GM18519 (cell line): ENCODE results near the gene NHEJ1.

Experiments
- ATAC-seq: cut with Tn5 transposase; IDR thresholded peaks from one replicate; pipeline ENCODE4 v1.9.1; 2021; ENCODE audit warnings: mild to moderate bottlenecking, moderate library complexity; ENCODE audit not compliant: unreplicated experiment, low FRiP score

NHEJ1 gene

GRCh38 chr2:219034823-219035222, 125.8 kb downstream of the NHEJ1 start:
- ATAC-seq: no peak

GRCh38 chr2:219032051-219032745, 128.4 kb downstream of the NHEJ1 start:
- no peak for ATAC-seq

GRCh38 chr2:219031005-219031738, 129.4 kb downstream of the NHEJ1 start:
- no peak for ATAC-seq

DNA sequence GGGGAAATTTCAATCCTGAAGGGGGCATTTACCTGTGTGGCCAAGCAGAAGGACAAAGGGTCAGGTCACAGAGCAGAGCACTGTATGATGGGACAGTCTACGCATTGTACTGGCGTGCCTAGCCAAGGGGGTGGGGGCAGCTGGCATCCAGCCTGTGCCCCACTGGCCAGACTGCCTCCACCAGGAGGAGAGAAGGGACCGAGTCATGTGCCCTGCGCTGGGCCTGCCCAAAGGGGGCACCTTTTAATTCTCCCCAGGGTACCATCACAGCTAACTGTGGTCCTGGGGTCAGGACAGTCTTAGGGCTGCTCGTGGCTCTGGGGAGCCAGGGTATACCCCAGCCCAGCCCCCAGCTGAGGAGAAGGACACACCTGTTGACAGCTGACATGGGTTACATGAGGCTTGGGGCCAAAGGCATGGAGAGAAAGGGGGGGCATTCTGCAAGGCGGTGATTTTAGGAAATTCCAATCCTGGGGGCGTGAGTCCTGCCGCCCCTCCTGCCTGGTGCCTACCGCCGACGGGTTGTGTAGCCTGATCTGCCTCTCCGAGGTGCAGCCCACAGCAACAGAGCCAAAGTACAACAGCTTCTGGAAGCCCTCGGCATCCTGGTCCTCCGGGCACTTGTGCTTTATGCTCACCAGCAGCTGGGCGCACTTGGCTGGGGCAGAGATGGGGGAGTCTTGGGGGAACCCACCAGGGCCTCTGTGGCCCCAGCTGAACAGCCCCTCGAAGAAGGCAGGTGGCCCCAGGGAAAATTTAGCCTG, 130.3 kb downstream of the NHEJ1 start:
- ATAC-seq: no peak

DNA sequence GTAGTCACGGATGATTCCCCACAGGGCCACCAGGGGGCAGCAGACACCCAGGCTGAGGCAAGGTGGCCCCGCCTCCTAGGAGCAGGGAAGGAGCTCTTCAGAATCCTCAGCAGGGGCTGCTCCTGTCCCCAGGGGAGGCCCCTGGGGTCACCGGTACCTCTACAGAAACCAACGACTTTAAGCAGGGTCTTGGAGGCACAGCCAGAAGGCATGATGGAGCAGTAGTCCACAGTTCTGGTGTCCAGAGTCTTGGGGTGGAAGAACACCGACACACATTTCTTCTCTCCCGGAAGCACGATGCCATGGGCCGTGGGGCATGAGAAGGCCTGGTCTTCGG, 130.8 kb downstream of the NHEJ1 start:
- ATAC-seq: no peak

DNA sequence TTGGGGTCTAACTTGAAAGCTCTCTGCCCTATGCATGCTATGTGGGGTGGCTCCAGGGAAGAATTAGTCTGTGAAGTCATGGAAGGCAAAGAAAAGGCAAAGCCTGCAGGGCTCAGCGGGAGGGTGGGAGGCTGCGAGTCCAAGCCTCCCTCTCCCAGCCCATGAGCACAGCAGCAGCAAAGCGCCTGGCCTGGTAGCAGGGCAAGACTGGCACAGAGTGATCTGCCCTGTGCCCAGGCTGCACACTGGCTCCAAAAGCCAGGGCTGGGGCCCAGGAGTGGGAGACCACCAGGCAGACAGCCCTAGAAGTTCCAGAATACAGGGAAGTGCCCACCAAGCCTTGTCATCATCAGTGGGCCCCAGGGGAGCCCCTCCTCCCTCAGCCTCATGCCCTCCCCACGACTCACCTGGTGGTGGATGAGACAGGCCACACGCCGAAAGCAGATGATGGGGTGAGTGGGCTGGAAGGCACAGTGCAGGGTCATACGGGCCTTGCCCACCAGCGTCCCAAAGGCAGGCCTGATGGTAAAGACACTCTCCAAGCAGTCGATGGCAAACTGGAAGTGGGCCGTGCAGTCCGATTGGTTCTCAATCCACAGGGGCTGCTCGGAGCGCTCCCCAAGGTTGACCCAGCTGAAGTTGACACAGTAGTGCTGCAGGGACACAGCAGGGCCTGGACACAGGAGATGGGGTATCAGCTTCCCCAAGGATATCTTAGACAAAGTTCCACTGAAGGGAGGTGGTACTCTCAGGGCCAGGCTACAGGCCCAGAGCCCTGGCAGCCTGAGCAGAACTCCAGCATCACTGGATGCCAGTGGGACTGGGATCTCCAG, 131.4 kb downstream of the NHEJ1 start:
- no peak for ATAC-seq

GRCh38 chr2:219028141-219028540, 132.5 kb downstream of the NHEJ1 start:
- ATAC-seq: no peak

DNA sequence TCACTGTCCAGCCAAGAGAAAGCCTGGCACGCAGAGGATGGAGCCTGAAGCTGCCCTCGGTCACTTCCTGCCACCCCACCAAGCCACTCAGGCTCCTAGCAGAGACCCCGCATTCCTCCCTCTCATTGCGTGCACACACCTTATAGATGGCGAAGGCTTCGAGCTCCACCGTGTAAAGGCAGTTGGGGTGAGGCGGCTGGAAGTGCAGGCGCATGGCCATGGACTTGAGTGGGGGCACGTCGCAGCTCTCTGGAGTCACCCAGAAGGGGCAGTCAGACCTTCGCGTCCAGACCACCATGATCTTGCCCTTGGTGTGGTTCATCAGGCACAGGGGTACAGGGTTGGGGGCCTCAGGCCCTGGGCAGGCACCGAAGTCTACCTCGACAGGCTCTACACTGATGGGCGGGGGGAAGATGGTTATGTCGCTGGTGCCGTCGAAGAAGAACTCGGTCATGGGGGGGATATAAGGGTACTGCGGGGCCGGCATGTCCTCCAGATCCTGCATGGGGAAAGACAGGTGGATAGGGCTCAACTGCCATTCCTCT, 133.0 kb downstream of the NHEJ1 start:
- ATAC-seq: no peak

DNA sequence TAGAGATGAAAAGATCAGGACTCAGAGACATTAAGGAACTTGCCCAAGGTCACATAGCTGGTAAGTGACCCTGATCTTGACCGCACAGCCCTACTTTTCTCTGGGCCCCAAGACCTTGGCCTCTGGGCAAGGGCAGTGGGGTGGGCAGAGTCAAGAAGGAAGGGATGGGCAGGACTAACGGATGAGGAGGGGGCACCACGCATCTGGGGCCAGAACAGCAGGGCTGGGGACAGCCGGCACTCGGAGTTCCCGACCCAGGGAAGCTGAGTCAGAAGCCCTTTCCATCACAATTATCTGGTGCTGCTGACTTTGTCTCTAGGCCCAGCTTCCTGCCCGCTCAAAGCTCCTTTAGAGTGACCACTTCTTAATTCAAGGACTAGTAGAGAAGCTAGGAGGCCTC, 133.7 kb downstream of the NHEJ1 start:
- ATAC-seq: no peak

GRCh38 chr2:219025637-219026585, 134.7 kb downstream of the NHEJ1 start:
- no peak for ATAC-seq
